Stimulated activated CD8-positive, alpha-beta memory T cell treated with anti-CD3 and anti-CD28 coated beads, Interleukin-15, amount 100 ng/mL, for 4 hours (primary cell): ENCODE measurements around the gene NCOA7.

Experiments used
- DNase-seq, 2 donors: peaks; one replicate each; pipeline ENCODE4 v3.0.0-alpha.2; 2020; ENCODE audit warnings: low read depth in 2 of 2

Gene NCOA7

GRCh38 chr6:125979101-125979500, 188.3 kb downstream of the NCOA7 start:
- no peak for DNase-seq
